NCI-H2107 (cell line): ENCODE data around the gene LILRB5.
"Not testable (repeated sequence)": the region's sequence is repeated elsewhere in the genome, so short reads cannot be mapped to it uniquely, and the experiment has no call there.

Experiments
- DNase-seq: peaks from one replicate; lab custom pipeline; 2025; lab: John Stamatoyannopoulos, UW

The LILRB5 gene

DNA sequence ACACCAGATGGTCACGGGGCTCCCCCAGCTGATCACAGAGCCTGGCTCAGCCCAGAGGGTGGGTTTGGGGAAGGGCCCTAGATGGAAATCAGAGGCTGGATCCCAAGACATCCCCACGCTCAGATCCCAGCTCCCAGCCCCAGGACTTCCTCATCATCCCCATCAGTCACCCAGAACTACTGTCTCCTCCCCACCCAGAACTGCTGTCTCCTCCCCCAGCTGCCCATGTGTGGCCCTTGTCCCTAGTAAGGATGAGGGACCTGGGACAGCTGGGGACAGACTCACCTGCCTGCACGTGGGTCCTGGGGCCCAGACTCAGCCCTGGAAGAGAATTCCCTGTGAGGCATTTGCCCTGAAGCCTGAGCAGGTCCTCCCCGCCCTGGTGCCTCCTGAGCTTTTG is 14.8 kb downstream of the LILRB5 start:
- not testable (repeated sequence) for DNase-seq

DNA sequence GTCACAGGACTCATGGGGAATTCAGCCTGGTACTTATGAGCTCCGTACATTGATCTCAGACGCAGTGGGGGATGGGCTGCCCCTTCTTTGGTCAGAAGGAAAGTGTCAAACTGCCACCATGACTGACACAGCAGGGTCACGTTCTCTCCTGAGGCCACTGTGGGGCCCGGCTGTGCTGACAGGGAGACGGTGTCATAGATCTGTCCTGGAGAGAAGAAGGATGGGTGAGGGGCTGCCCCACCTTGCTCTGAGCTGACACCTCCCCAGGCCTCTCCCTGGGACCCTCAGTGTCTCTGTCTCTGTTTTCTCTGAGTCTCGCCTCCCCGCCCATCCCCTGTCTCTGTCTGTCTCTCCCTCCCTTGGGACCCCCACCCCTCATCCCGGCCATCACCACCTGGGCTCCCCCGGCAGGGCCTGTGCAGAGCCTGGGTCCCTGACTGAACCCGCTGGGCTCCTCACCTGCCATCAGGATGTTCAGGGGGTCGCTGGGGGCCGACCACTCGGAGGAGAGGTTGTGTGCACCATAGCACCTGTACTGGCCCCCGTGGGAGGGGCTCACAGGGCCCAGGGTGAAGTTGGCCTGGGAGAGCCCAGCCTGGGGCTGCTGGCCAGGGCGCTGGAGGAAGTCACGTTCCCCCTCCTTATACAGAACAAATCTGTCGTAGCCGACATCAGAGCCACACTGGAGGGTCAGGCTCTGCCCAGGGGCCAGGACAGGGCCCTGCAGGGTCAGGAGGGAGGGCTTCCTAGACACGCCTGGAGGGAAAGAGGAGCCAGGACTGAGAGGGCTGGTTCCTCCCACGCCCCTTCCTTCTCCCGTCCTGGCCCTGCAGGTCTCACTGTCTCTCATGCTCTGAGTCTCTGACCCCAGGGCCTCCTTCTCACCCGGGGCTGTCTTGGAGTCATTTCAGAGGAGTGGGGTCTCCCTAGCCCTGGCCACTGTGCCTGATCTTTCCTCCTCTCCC is 16.4 kb downstream of the LILRB5 start:
- not testable (repeated sequence) for DNase-seq

DNA sequence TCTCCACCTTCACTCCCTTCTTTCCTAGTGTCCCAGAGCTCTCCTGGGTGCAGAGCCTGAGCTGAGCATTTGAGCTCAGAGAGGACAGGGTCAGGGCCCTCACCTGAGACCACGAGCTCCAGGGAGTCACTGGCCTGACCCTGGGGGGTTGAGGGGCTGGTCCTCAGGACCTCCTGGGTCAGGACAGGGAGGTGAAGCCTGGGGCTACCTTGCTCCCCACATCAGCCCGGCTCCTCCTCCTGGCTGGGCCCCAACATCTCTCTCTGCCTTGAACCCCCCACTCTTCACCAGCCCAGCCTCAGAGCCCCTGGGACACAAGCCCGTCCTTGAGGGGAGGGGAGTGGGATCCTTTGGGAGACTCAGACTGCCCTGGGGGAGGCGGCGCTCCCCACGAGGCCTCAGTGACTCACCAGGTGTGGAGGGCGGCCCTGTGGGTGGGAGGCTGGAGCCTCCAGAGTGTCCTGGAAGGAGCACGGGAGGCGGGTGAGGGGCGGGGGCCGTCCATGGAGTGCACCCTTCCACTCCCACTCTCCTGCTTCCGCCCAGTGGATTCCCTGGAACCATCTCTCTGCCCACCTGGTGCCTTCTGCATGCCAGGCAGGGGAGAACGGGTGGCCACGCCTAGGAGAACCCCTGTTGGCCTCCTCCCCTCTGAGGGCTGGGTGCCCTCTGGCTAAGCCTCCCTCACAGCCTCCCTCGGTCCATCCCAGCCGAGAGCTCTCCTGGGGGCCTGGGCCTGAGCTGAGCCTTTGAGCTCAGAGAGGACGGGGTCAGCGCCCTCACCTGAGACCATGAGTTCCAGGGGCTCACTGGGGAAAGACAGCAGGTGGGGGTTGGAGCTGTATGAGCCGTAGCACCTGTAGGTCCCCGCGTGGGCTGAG is 17.3 kb downstream of the LILRB5 start:
- DNase-seq = not testable (repeated sequence)

DNA sequence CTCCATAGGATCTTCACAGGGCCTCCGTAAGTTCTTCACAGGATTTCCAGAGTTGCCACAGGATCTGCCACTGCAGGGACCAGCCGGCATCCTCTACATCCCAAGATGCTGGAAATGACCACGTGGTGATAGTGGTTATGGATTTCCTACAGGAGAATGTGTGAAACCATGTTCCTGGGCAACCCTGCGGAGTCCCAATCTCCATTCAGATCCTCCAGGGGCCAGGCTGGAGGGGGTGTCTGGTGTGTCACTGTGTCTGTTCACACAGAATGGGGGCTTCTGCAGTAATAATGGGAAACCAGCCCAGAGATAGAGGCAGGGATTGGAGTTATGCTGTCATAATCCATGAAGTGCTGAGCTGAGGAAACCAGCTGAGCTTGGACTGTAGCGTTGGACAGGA is 23.1 kb downstream of the LILRB5 start:
- no peak for DNase-seq

- DNase-seq = peak; percentile 93
Observed at GRCh38 chr19:54231077-54231931, 25.8 kb downstream of the LILRB5 start.

DNA sequence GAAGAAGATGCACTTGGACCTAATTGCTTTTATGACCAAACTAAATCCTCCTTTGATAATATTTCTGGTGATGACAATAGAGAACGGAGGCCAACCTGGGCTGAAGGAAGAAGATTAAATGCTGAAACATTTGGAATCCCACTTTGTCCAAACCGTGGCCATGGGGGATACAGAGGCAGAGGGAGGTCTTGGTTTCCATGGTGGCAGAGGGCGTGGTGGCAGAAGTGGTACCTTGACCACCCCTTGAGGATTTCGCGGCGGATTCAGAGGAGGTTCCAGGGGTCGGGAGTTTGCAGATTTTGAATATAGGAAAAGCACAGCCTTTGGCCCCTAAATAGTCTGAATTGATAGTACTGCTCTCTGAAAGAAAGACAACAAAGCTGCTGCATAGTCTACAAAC is 27.0 kb downstream of the LILRB5 start:
- no peak for DNase-seq

DNA sequence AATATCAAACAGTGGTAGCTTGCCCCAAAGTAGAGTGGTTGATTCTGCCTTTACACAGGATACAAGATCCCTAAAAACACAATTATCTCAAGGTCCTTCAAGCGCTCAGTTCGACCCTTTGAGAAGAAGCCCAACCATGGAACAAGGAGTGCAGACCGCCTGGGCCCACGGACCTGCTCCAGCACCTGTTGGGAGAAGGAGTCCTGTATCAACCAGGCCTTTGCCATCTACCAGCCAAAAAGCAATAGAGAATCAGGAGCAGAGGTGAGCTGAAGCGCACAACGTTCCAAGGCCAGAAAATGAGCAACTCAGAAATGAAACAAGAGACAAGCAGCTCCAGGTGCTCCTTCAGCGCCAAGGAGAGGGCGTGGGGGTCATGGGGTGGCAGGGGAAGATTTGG is 27.9 kb downstream of the LILRB5 start:
- no peak for DNase-seq

DNA sequence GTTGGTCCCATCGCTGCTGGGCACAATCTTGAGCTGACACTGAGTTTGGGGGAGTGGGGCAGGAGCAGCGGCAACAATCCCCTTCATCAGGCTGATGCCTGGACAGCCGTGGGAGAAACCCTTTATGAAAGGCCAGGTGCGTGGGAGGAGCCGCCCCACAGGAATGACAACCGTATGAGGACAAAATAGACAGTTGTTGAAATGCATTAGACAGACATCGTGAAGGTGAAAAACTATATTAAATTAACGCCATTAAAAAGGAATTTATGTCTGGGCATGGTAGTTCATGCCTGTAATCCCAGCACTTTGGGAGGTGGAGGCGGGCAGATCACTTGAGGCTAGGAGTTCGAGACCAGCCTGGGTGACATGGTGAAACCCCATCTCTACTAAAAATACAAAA is 32.5 kb downstream of the LILRB5 start:
- DNase-seq = not testable (repeated sequence)

- not testable (repeated sequence) for DNase-seq
Observed at GRCh38 chr19:54223937-54224281, 33.2 kb downstream of the LILRB5 start.

DNA sequence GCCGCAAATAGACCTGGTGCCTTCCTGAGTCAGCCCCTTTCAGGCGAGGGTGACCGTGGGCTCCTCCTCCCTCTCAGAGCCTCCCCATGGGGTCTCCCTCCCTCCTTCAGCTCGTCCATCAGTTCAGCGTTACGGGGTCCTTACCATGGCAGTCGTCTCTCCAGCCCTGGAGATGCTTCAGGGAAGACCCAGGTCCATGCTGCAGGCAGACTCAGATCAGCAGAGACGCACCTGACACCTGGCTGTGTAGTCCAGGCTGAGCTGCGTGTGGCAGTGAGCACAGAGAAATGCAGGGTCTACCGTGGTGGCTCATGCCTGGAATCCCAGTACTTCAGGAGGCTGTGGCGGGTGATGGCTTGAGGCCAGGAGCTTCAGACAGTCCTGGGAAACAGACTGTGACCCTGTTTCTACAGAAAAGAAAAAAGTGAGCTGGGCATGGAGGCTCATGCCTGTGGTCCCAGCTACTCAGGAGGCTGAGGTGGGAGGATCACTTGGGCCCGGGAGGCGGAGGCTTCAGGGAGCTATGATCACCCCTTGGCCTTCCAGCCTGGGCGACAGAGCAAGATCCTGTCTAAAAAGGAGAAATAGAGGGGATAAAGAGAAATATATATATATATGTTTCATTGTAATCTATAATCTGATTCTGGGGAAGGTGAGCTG is 33.7 kb downstream of the LILRB5 start:
- not testable (repeated sequence) for DNase-seq

DNA sequence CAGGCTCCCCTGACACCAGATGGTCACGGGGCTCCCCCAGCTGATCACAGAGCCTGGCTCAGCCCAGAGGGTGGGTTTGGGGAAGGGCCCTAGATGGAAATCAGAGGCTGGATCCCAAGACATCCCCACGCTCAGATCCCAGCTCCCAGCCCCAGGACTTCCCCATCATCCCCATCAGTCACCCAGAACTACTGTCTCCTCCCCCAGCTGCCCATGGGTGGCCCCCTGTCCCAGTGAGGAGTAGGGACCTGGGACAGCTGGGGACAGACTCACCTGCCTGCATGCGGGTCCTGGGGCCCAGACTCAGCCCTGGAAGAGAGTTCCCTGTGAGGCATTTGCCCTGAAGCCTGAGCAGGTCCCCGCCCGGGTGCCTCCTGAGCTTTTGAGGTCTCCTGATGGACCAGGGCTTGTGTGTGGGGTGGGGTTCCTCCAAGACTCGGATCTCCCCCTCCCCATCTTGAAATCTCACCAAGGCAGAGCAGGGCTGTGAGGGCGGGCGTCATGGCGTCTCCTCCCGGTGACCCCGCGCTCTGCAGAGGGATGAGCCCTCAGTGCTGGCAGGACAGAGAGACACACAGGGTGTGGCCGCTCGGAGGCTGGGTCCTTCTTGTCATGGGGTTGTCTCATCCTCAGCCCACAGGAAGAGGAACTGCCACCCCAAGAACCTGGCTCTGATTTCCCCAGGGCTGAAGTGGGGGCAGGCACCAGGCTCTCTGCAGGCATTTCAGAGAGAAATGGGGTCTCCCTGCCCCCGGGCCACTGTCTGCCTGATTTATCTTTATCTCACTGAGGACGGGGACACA is 34.4 kb downstream of the LILRB5 start, which contains the start of gene LILRB3:
Gene LILRB3, minus strand, starts transcription at position 534 of the 803 bp plus-strand sequence. Its CDS starts 31 bp downstream, at position 503.
- DNase-seq = not testable (repeated sequence)

DNA sequence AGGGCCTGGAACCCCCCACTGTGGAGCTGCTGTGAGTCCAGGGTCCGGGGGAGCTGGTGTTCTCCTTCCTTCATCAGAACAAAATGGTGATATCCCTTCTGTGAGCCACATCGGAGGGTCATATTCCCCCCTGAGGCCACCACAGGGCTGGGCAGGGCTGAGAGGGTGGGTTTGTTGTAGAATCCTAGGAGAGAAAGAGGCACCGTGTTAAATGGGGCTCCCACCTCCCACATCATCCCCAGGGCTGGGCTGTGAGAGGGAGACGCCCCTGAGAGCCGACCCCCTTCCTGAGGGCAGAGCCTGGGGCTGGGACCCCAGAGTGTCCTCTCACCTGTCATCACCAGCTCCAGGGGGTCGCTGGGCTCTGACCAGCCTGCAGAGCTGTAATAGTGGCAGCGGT is 35.1 kb downstream of the LILRB5 start:
- DNase-seq = not testable (repeated sequence)

GRCh38 chr19:54219702-54220101 is 37.4 kb downstream of the LILRB5 start:
- not testable (repeated sequence) for DNase-seq

DNA sequence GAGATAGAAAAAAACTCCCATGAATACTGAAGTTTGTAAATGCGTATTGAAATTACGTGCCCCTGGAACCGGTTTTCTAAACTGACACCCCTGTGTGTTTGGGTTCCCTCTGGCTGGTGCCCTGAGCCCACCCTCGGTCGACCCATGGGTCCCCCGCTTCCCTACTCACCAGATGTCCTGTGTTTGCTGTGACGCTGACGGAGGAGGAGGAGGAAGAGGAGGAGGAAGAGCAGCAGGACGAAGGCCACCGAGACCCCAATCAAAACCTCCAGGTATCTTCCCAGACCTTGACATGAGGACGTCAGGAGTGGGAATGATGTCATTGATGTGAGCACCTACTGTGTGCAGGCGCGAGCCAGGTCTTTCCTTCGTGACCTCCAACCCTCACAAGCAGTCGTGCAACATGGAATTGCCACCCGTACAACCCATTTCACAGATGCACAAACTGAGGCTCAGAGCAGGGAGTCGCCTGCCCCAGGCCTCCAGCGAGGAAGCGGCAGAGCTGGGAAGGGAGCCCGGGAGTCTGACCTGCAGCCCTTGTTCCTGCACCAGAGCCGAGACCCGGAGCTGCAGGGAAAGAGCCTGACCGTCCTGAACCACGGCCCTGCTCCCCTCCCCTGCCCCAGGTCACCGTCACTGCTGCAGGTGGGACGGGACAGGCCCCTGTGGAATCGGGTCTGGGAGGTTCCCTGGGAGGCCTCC is 38.0 kb downstream of the LILRB5 start:
- no peak for DNase-seq

GRCh38 chr19:54218259-54218658 is 38.8 kb downstream of the LILRB5 start:
- DNase-seq = no peak

DNA sequence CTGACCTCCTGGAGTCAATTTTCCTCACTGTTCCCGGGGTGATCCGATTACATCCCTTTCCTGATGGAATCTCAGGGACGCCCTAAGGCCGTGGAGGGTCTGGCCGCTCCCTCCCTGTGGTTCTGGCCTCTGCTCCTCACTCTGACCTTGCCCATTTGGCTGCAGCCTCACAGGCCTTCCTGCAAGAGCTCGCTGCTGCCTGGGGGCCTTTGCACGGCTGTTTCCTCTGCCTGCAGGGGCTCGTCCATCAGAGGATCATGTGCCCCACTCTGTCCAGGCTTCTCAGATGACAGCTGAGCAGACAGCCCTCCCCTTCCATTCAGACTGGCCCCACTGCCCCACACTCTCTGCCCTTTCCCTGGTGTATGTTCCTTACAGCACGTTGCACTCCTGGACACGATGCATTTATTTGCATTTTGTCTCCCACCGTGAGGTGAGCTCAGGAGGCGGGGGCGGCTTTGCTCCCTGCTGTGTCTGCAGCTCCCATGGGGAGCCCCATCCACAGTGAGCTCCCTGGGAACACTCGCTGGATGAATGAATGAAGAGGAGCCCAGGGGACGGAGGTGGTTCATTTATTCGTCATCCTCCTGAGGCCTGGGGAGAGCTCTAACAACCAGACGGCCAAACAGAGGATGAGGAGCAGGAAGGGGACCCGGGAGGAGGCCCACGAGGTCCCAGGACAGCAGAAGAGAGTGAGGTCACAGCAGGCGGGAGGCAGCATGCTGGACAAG is 39.4 kb downstream of the LILRB5 start:
- not testable (repeated sequence) for DNase-seq

DNA sequence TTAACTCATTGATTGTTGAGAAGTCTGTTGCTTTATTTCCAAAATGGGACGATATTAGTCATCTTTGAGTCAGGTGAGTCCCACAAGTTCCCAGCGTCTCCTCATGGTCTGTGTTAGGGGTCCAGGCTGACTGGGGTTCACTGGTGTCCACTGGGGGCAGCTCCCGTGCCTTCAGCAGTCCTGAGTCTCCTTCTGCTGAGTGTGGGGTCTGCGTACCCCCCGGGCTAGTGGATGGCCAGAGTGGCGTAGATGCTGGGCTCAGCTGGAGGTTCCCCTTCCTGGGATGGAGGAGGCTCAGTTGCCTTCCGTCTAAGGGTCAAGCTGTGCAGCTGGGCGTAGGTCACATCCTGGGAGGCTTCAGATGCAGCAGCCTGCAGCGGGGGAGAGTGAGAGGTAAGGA is 40.2 kb downstream of the LILRB5 start:
- DNase-seq = no peak

DNA sequence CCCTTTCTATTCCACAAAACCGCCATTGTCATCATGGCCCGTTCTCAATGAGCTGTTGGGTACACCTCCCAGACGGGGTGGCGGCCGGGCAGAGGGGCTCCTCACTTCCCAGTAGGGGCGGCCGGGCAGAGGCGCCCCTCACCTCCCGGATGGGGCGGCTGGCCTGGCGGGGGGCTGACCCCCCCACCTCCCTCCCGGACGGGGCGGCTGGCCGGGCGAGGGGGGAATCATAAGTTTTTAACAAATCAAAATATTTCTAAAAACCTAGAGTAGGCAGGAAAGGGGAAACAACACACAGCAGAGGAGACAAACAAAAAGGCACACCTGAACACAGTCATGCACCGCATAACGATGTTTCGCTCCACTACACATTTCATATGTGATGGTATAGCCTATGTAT is 42.3 kb downstream of the LILRB5 start:
- DNase-seq = not testable (repeated sequence)

- not testable (repeated sequence) for DNase-seq
Observed at GRCh38 chr19:54214217-54214616, 42.9 kb downstream of the LILRB5 start.
